HepG2 (cell line): ENCODE data around the gene DNAJA3. TPM values are rescaled to one million over a fixed set of nuclear protein-coding genes. Genes with fewer than 3 reads are reported as not detected.

ENCODE experiments used
- ATF6 ChIP-seq: sonication (generic); formaldehyde crosslinking; conservative IDR thresholded peaks from 2 replicates; pipeline ENCODE4 v1.4.0; 2020; ENCODE audit warnings: missing genetic modification reagents
- CHCHD3 ChIP-seq: sonication (generic); formaldehyde crosslinking; IDR thresholded peaks from 2 replicates; pipeline ENCODE4 v1.8.0; 2022; ENCODE audit warnings: mild to moderate bottlenecking, missing genetic modification reagents, moderate library complexity
- ESRRA ChIP-seq: sonication (generic); formaldehyde crosslinking; IDR thresholded peaks from 2 replicates; pipeline ENCODE4 v1.5.1; 2020; ENCODE audit warnings: mild to moderate bottlenecking, low read depth, missing genetic modification reagents
- FOXA3 ChIP-seq: IDR thresholded peaks from 2 replicates; pipeline ENCODE4 v1.6.1; 2016; ENCODE audit warnings: missing genetic modification reagents, missing compliant biosample characterization
- HNRNPH1 ChIP-seq: fragments of 200-400 bp; formaldehyde crosslinking; optimal IDR thresholded peaks from 2 replicates; pipeline ENCODE3; 2017; ENCODE audit warnings: mild to moderate bottlenecking, low read depth, low read length
- KDM1A ChIP-seq: IDR thresholded peaks from 2 replicates; pipeline ENCODE4 v1.6.1; 2016; ENCODE audit warnings: missing compliant biosample characterization
- KLF9 ChIP-seq: IDR thresholded peaks from 2 replicates; pipeline ENCODE4 v1.6.1; 2016; ENCODE audit warnings: low read depth
- MAFK ChIP-seq, 2 experiments: IDR thresholded peaks in 1 of 2; conservative IDR thresholded peaks in 1 of 2; 2 replicates each; pipeline ENCODE4 v1.6.1; 2011; ENCODE audit warnings: improper control_type of control experiment in 2 of 2, low read length in 2 of 2
- NFIB ChIP-seq: sonication (generic); formaldehyde crosslinking; IDR thresholded peaks from 2 replicates; pipeline ENCODE4 v1.9.0; 2021; ENCODE audit warnings: missing genetic modification reagents, mild to moderate bottlenecking, borderline replicate concordance
- NR1H2 ChIP-seq: sonication (generic); formaldehyde crosslinking; IDR thresholded peaks from 2 replicates; pipeline ENCODE4 v1.8.1; 2022; ENCODE audit warnings: low read depth, missing genetic modification reagents, borderline replicate concordance
- POGK ChIP-seq: sonication (generic); formaldehyde crosslinking; conservative IDR thresholded peaks from 2 replicates; pipeline ENCODE4 v1.8.0; 2022; ENCODE audit warnings: mild to moderate bottlenecking, moderate library complexity, missing genetic modification reagents
- REXO4 ChIP-seq: sonication (generic); formaldehyde crosslinking; IDR thresholded peaks from 2 replicates; pipeline ENCODE4 v1.8.0; 2022; ENCODE audit warnings: missing genetic modification reagents, mild to moderate bottlenecking, borderline replicate concordance
- ZNF232 ChIP-seq: sonication (generic); formaldehyde crosslinking; IDR thresholded peaks from 2 replicates; pipeline ENCODE4 v1.4.0; 2020; ENCODE audit warnings: missing genetic modification reagents, borderline replicate concordance
- ZNF326 ChIP-seq: sonication (generic); formaldehyde crosslinking; IDR thresholded peaks from 2 replicates; pipeline ENCODE4 v1.4.0; 2020; ENCODE audit warnings: missing genetic modification reagents, borderline replicate concordance
- ZNF576 ChIP-seq: sonication (generic); formaldehyde crosslinking; IDR thresholded peaks from 2 replicates; pipeline ENCODE4 v1.4.0; 2020; ENCODE audit warnings: mild to moderate bottlenecking, missing genetic modification reagents
- ZNF639 ChIP-seq: conservative IDR thresholded peaks from 2 replicates; pipeline ENCODE4 v1.6.1; 2018; ENCODE audit warnings: missing genetic modification reagents
- ZNF703 ChIP-seq: sonication (generic); formaldehyde crosslinking; IDR thresholded peaks from 2 replicates; pipeline ENCODE4 v1.5.1; 2020; ENCODE audit warnings: missing genetic modification reagents, mild to moderate bottlenecking, moderate library complexity, borderline replicate concordance
- ZNF768 ChIP-seq: sonication (generic); formaldehyde crosslinking; IDR thresholded peaks from 2 replicates; pipeline ENCODE4 v1.4.0; 2020; ENCODE audit warnings: missing genetic modification reagents
- ZSCAN5A ChIP-seq: sonication (generic); formaldehyde crosslinking; IDR thresholded peaks from 2 replicates; pipeline ENCODE4 v1.8.0; 2022; ENCODE audit warnings: mild to moderate bottlenecking, missing genetic modification reagents, borderline replicate concordance
- ZUFSP ChIP-seq: sonication (generic); formaldehyde crosslinking; IDR thresholded peaks from 2 replicates; pipeline ENCODE4 v1.9.0; 2021; ENCODE audit warnings: missing genetic modification reagents, mild to moderate bottlenecking, borderline replicate concordance
- polyA plus RNA-seq, 8 experiments: library from polyadenylated mRNA; depleted of rRNA in 3 of 8; stranded (reverse) in 7 of 8; unstranded in 1 of 8; fragments of >200 nt; fragmentation: Illumina TruSeq in 4 of 8; extraction: Trizol in 4 of 8; gene quantifications; 2 replicates each; pipeline versions ENCODE4 v1.2.1 to v1.2.3, GENCODE V29; 2011 to 2016; ENCODE audit warnings: low read depth in 4 of 8, missing spikeins in 1 of 8, mixed read lengths in 1 of 8; ENCODE audit not compliant: insufficient read depth in 1 of 8
- total RNA-seq, 5 experiments: library from RNA; depleted of rRNA; stranded (reverse); fragments of >200 nt; fragmentation: Illumina TruSeq; extraction: Trizol; gene quantifications; 2 replicates each; pipeline ENCODE4 v1.2.3, GENCODE V29; 2016; ENCODE audit warnings: low read depth in 1 of 5

DNAJA3 gene
- total and polyA plus RNA-seq, 2 of the 13 experiments (the other 11 are each of a cell fraction or from before 2014, with no cell fraction given): 77.0 to 83.3 TPM

- TF ChIP-seq ZNF232 (CRISPR knock-in tag) (0 out of 2 replicates have a peak, but pooled peaks have one; percentile 12), MAFK (conservative IDR thresholded peaks at IDR 0.05 in 1 of 2, IDR thresholded peaks at IDR 0.05 in 1 of 2; ENCODE audit: low read length in 2 of 2) (no peak), REXO4 (CRISPR knock-in tag) (no peak), ATF6 (CRISPR knock-in tag) (no peak), NFIB (CRISPR knock-in tag) (no peak), ZNF703 (no peak; the same call in 1 of the 2 replicates), KDM1A (CRISPR knock-in tag) (no peak), ZNF576 (CRISPR knock-in tag) (no peak), KLF9 (CRISPR knock-in tag) (no peak; the same call in 1 of the 2 replicates), CHCHD3 (CRISPR knock-in tag) (0 out of 2 replicates have a peak, but pooled peaks have one; percentile 72), POGK (CRISPR knock-in tag) (peak; percentile 93), ZNF768 (CRISPR knock-in tag) (peak; percentile 66; the same call in 1 of the 2 replicates), HNRNPH1 (no peak), ZNF639 (CRISPR knock-in tag) (no peak), ESRRA (CRISPR knock-in tag) (no peak), FOXA3 (CRISPR knock-in tag) (peak; percentile 5; the same call in 1 of the 2 replicates), ZSCAN5A (0 out of 2 replicates have a peak, but pooled peaks have one; percentile 30), ZNF326 (no peak), ZUFSP (no peak), NR1H2 (CRISPR knock-in tag) (no peak)
Observed at GRCh38 chr16:4425378-4426020, at the start of gene DNAJA3 (continued).
